ENCODE results near the gene HSD3B1.
"Not testable (repeated sequence)": the region's sequence is repeated elsewhere in the genome, so short reads cannot be mapped to it uniquely, and the experiment has no call there.

HSD3B1 gene

DNA sequence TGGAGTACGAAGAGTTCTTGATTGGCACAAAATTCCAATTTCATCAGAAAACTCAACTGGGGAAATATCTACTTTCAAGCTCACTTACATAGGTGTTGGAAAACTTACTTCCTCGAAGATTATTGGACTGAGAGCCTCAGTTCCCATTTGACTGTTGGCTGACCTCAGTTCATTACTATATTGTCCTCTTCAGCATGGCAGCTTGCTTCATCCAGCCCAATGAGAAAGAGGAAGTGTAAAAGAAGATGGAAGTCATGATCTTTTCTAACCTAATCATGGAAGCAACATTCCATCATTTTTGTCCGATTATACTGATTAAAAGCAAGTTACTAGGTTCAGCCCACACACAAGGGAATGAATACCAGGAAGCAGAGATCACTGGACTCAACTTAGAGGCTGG is 49.4 kb downstream of the HSD3B1 start:
- no peak for DNase-seq

DNA sequence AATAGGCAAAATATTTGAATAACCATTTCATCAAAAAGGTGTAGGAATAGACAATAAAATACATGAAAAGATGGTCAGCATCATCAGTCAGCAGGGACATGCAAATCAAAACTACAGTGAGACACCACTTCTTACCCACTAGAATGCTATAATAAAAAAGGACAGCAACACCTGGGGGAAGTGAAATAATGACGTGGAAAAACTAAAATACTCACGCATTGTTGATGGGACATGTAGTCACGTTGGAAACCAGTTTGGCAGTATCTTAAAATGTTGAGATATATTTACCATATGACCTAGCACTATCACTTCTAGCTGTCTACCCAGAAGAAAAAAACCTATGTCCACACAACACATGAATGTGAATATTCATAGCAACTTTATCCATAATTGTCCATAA is 53.4 kb downstream of the HSD3B1 start:
- DNase-seq = not testable (repeated sequence)

DNA sequence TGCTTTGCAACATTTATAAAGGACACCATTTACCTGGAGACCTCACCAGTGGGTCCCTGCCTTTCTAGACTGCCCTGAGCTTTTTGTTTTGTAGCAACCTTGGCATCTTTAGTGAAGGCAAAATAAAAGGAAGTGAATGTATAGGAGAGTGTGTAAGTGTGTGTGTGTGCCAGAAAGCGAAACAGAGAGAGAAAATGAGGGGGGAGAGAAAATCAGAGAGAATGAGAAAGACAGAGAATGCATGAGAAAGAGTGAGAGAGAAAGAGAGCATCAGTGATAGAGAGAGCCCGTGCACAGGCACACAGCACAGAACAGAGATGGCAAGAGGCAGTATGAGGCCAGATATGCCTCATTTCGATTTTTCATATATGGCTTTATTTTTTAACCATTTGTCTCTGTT is 57.5 kb downstream of the HSD3B1 start:
- DNase-seq = no peak

Data from CD4-positive, alpha-beta T cell treated with Interleukin-6 for 4 hours (primary cell).